ENCODE results near the gene TSTD2. TPM values are rescaled to one million over a fixed set of nuclear protein-coding genes. Genes with fewer than 3 reads are reported as not detected.

TSTD2 gene
- total RNA-seq, 1 donor from 2014 or later = 19.6 TPM

DNA sequence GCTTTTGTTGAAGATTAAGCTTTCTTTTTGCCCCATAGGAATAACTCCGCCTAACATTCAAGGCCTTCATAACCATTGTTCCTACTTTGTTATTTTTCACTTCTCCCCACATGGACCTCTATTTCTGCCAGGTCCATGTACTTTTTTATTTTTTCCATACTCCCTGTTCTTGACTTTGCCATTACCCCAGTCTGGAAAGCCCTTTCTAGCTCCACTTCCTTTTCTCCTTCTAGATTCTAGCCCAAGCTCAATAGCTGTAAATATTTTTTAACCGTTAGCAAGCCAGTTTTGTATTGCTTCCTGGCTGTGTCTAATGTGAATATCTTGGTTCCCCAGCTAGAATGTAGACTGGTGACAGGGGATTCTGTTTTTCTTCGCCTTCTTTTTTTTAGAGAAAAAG lies 26.6 kb upstream of the TSTD2 start:
- H3K4me3 ChIP-seq (ENCODE audit: low read depth, low read length) = no peak overlapping the region
- H3K36me3 ChIP-seq (ENCODE audit: control insufficient read depth, insufficient read depth, low read length) = peaks cover 1% of the 10 kb centered on the region
- DNase-seq (ENCODE audit: low read depth) = no peak
- TF ChIP-seq, protein P1, sequence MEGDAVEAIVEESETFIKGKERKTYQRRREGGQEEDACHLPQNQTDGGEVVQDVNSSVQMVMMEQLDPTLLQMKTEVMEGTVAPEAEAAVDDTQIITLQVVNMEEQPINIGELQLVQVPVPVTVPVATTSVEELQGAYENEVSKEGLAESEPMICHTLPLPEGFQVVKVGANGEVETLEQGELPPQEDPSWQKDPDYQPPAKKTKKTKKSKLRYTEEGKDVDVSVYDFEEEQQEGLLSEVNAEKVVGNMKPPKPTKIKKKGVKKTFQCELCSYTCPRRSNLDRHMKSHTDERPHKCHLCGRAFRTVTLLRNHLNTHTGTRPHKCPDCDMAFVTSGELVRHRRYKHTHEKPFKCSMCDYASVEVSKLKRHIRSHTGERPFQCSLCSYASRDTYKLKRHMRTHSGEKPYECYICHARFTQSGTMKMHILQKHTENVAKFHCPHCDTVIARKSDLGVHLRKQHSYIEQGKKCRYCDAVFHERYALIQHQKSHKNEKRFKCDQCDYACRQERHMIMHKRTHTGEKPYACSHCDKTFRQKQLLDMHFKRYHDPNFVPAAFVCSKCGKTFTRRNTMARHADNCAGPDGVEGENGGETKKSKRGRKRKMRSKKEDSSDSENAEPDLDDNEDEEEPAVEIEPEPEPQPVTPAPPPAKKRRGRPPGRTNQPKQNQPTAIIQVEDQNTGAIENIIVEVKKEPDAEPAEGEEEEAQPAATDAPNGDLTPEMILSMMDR (IDR thresholded peaks at IDR 0.05; ENCODE audit: insufficient read depth, low read length, poor library complexity, severe bottlenecking) = no peak
- H3K27me3 ChIP-seq (ENCODE audit: control insufficient read depth, insufficient read depth, low read length) = no peaks in the 10 kb centered on the region

DNA sequence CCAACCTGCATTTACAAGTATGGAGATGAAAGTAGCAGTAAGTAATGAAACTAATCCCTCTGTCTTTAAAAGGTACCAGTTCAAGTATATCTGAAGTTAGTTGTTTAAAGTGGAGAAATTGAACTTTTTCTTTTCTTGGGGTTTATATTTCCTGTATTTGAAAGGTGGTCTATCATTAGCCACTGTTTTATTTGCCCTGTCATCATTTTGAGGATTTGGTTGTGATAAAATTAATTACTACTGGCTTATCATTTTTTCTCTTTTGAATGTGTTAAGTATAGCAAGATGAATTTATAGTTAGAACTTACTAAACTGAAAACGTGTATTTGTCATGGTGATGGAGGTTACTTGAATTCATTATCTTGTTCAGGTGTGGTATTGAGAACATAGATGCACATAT lies 25.5 kb upstream of the TSTD2 start:
- peaks cover 1% of the 10 kb centered on the region for H3K36me3 ChIP-seq (ENCODE audit: control insufficient read depth, insufficient read depth, low read length)

DNA sequence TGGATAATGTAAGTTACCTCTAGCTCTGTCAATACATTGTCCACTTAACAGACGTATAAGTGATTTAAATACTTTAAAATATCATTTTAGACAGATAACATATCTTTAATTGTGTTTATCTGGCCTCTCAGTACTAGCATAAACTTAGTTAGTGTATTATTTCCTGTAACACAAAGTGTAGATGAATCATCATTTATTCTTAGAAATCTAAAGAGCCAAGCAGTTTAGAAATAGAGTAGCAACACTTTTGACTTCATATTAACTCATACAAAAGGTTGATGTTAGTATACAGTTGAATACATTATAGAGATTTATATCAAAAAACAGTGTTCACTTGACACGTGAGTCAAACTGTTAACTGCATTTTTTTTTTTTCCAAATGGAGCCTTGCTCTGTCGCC lies 18.5 kb upstream of the TSTD2 start:
- Histone ChIP-seq H3K27me3 (ENCODE audit: control insufficient read depth, insufficient read depth, low read length) (no peaks in the 10 kb centered on the region), H3K4me3 (ENCODE audit: low read depth, low read length) (no peak overlapping the region), H3K36me3 (ENCODE audit: control insufficient read depth, insufficient read depth, low read length) (no peaks in the 10 kb centered on the region)
- DNase-seq (ENCODE audit: low read depth) = no peak
- TF ChIP-seq, protein P1 (IDR thresholded peaks at IDR 0.05; ENCODE audit: insufficient read depth, low read length, poor library complexity, severe bottlenecking) = no peak

More for the DNA sequence above, 25.5 kb upstream of the TSTD2 start:
- TF ChIP-seq, protein P1 (IDR thresholded peaks at IDR 0.05; ENCODE audit: insufficient read depth, low read length, poor library complexity, severe bottlenecking) = no peak
- no peaks in the 10 kb centered on the region for H3K27me3 ChIP-seq (ENCODE audit: control insufficient read depth, insufficient read depth, low read length)
- no peak overlapping the region for H3K4me3 ChIP-seq (ENCODE audit: low read depth, low read length)
- no peak for DNase-seq (ENCODE audit: low read depth)

DNA sequence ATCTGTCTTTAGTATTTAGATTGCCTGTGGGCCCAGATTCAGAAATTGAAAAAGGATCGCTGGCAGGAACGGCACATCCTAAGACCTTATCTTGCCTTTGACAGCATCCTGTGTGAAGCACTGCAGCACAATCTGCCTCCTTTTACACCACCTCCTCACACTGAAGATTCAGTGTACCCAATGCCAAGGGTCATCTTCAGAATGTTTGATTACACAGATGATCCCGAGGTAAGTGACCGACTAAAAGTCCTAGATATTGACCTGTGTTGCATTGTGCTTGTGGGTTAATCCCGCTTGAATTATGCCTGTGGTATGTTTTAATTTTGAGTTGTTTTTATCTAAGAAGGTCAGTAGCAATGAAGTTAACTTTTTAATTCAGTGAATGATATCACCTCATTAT lies 14.8 kb upstream of the TSTD2 start:
- Histone ChIP-seq H3K27me3 (ENCODE audit: control insufficient read depth, insufficient read depth, low read length) (no peaks in the 10 kb centered on the region), H3K36me3 (ENCODE audit: control insufficient read depth, insufficient read depth, low read length) (peaks cover 2% of the 10 kb centered on the region), H3K4me3 (ENCODE audit: low read depth, low read length) (no peak overlapping the region)
- TF ChIP-seq, protein P1 (IDR thresholded peaks at IDR 0.05; ENCODE audit: insufficient read depth, low read length, poor library complexity, severe bottlenecking) = no peak
- DNase-seq (ENCODE audit: low read depth) = no peak

DNA sequence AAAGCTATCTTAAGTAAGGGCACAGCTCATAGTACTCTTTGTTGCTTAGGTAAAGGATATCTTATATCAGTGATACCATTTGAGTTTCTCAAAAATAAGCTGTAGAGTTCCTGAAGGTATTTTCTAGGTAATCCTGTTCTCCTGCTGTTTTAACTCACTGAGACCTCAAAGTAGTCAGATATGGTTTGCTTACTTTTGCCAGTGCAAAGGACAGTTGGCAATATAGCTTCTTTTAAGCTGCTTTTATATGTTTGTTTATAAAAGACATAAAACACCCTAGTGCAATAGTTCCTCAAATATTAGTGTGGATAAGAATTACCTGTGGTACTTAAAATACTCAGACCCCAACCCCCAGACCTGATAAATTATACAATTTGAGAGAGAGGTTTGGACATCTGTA lies 12.6 kb upstream of the TSTD2 start:
- TF ChIP-seq, protein P1 (IDR thresholded peaks at IDR 0.05; ENCODE audit: insufficient read depth, low read length, poor library complexity, severe bottlenecking) = no peak
- Histone ChIP-seq H3K36me3 (ENCODE audit: control insufficient read depth, insufficient read depth, low read length) (peaks cover 2% of the 10 kb centered on the region), H3K27me3 (ENCODE audit: control insufficient read depth, insufficient read depth, low read length) (no peaks in the 10 kb centered on the region), H3K4me3 (ENCODE audit: low read depth, low read length) (no peak overlapping the region)
- DNase-seq (ENCODE audit: low read depth) = no peak

DNA sequence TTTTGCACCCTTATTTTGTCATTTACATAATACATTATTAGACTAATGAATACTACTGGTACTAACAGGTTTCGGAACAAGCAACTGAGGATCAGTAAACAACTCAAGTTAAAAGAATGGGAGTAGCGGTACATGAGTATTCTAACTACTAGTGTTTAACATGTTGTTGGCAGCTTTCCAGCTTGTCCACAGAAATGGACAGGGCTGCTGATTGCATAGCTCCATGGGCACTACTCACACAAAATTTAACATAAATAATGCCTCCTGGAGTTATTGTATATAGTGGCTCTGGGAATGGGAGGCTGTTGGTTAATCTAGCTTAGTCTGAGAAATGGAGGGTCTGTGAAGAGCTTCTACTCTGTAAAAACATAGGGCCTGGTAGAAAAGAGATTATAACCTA lies 7.2 kb upstream of the TSTD2 start:
- Histone ChIP-seq H3K4me3 (ENCODE audit: low read depth, low read length) (no peak overlapping the region), H3K27me3 (ENCODE audit: control insufficient read depth, insufficient read depth, low read length) (no peaks in the 10 kb centered on the region), H3K36me3 (ENCODE audit: control insufficient read depth, insufficient read depth, low read length) (no peaks in the 10 kb centered on the region)
- no peak for DNase-seq (ENCODE audit: low read depth)
- TF ChIP-seq, protein P1 (IDR thresholded peaks at IDR 0.05; ENCODE audit: insufficient read depth, low read length, poor library complexity, severe bottlenecking) = no peak
